Activated CD8-positive, alpha-beta T cell treated with anti-CD3 and anti-CD28 coated beads for 36 hours (primary cell): Measurements from ENCODE around the gene S100A16. TPM values are rescaled to one million over a fixed set of nuclear protein-coding genes. Genes with fewer than 3 reads are reported as not detected.

ENCODE experiments used
- ATAC-seq: fragments of 200-7000 bp; cut with Tn5 transposase; one replicate; pipeline ENCODE4 v1.10.0; 2021; ENCODE audit warnings: mild to moderate bottlenecking, moderate library complexity
- CTCF ChIA-PET: fragments of 350-600 bp; sonication (Branson Sonifier 250); formaldehyde crosslinking; loops from one replicate; lab custom pipeline; 2021; ENCODE audit warnings: antibody characterized with exemption; lab: Charles Lee
- POLR2A ChIA-PET: fragments of 350-600 bp; sonication (Branson Sonifier 250); formaldehyde crosslinking; loops from one replicate; lab custom pipeline; 2021; ENCODE audit warnings: antibody characterized with exemption; lab: Charles Lee
- DNase-seq: peaks from one replicate; pipeline ENCODE4 v3.0.0-alpha.2; 2020
- H3K27ac Mint-ChIP-seq: one replicate; pipeline ENCODE4 v1.8.0; 2021; ENCODE audit warnings: mild to moderate bottlenecking, mixed read lengths
- H3K27me3 Mint-ChIP-seq: one replicate; pipeline ENCODE4 v1.8.0; 2021; ENCODE audit warnings: mixed read lengths
- H3K36me3 Mint-ChIP-seq: one replicate; pipeline ENCODE4 v1.8.0; 2021; ENCODE audit warnings: low read depth, mixed read lengths
- H3K4me1 Mint-ChIP-seq: one replicate; pipeline ENCODE4 v1.8.0; 2021; ENCODE audit warnings: low read depth, mixed read lengths
- H3K4me3 Mint-ChIP-seq: one replicate; pipeline ENCODE4 v1.8.0; 2021; ENCODE audit warnings: mild to moderate bottlenecking, moderate library complexity, mixed read lengths
- H3K9me3 Mint-ChIP-seq: one replicate; pipeline ENCODE4 v1.8.0; 2021; ENCODE audit warnings: mixed read lengths
- intact Hi-C: fragments of 100-400 bp; cut with micrococcal nuclease; formaldehyde crosslinking; loops from one replicate; pipeline ENCODE4 v1.10.0; 2022
- total RNA-seq, 2 experiments: library from RNA; stranded (reverse); gene quantifications; one replicate each; pipeline ENCODE4 v1.2.3, GENCODE V29; 2021
- TF ChIP-seq, protein P1 (sequence below): fragments of 200-600 bp; IDR thresholded peaks from one replicate; pipeline ENCODE4 v1.8.0; 2022; ENCODE audit warnings: antibody characterized with exemption, mild to moderate bottlenecking

Gene S100A16
- total RNA-seq, 2 experiments from 2014 or later: not detected

DNA sequence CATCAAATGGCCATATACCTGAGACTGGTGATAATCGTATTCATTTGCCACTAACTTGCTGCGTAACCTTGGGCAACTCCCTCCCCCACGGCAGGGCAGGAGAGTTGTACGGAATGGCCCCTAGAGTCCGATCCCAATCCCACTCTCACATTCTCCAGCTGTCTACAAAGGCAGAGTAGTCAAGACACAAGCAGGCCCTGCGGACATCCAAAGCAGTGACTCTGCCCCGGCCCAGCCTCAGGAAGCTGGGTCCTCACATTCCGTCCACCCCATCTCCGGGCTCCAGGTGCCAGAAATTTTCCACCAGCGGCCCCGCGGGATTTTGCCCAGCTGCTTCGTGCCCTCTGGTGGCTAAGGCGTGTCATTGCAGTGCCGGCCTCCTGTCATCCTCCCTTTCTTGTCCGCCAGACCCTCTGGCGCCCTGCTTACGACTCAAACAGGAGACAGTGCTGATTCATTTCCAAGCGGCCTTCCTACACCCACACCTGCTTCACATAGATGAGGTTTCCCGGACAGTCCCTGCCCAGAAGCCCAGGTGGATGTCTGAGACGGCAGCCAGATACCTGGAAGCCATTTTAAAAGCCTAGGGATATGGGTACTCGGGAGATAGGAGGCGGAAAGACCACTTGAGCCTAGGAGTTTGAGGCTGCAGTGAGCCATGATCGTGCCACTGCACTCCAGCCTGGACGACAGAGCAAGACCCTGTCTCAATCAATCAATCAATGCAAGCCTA is 44.4 kb downstream of the S100A16 start:
- CTCF ChIA-PET: interaction anchor here (0.7 to 7.7 kb wide), 32 partner anchors 9 to 103 kb away, joined by 3 to 191 read pairs (median 4); partner anchors contain the start of genes CHTOP, ILF2, S100A14 and S100A4
- H3K27me3 Mint-ChIP-seq: no peaks in the 10 kb centered on the region
- H3K9me3 Mint-ChIP-seq: no peaks in the 10 kb centered on the region
- H3K4me3 Mint-ChIP-seq: peak overlapping the region; percentile 29
- DNase-seq: peak; percentile 90
- ATAC-seq: peak; percentile 32
- TF ChIP-seq, protein P1, sequence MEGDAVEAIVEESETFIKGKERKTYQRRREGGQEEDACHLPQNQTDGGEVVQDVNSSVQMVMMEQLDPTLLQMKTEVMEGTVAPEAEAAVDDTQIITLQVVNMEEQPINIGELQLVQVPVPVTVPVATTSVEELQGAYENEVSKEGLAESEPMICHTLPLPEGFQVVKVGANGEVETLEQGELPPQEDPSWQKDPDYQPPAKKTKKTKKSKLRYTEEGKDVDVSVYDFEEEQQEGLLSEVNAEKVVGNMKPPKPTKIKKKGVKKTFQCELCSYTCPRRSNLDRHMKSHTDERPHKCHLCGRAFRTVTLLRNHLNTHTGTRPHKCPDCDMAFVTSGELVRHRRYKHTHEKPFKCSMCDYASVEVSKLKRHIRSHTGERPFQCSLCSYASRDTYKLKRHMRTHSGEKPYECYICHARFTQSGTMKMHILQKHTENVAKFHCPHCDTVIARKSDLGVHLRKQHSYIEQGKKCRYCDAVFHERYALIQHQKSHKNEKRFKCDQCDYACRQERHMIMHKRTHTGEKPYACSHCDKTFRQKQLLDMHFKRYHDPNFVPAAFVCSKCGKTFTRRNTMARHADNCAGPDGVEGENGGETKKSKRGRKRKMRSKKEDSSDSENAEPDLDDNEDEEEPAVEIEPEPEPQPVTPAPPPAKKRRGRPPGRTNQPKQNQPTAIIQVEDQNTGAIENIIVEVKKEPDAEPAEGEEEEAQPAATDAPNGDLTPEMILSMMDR: peak; percentile 99
- POLR2A ChIA-PET: interaction anchor here (0.8 to 6.3 kb wide), 7 partner anchors 9 to 56 kb away, joined by 3 to 80 read pairs (median 3); partner anchors contain the start of genes S100A4 and S100A6
- intact Hi-C loops: loop anchor here (2.0 kb wide), 1 partner anchor 36 kb away; no protein-coding TSS in a partner anchor
- H3K36me3 Mint-ChIP-seq: no peaks in the 10 kb centered on the region
- H3K27ac Mint-ChIP-seq: peak overlapping the region; percentile 63
- H3K4me1 Mint-ChIP-seq: peaks cover 55% of the 10 kb centered on the region

DNA sequence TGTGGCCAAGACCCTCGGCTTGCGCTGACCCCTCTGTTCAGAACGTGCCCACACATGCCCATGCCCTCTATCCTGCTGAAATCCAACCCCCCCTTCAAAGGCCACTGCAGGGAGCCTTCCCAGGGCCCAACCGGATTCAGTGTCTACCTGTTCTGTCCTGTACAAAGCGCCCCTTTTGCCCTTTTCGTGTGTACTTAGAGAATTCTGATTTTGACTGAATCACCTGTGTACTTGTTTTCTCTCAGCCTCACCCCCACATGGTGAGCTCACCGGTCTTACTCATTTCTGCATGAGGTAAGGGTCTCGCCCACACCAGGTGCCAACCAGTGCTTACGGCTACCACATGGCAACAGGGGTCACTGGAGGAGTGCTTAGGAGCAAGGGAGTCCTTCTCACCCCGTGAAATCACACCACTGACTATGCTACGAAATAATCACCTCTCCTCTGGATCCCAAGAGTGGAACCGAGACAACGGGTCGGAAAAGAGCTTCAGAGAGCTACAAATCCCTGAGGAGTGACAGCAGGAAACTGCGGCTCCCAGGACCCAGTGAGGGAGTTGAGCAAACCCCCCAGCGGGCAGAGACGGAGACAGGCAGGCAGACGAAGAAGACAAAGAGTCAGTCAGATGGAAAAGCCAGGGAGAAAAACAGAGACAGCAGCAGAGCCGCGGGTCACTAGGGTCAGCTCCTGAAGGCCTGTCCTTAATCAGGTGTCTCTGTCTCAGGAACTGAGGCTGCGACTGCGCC is 45.1 kb downstream of the S100A16 start:
- intact Hi-C loops: loop anchor here (2.0 kb wide), 1 partner anchor 35 kb away; no protein-coding TSS in a partner anchor
- ChIA-PET CTCF (interaction anchor here (0.7 to 7.7 kb wide), 30 partner anchors 9 to 104 kb away, joined by 3 to 191 read pairs (median 4); partner anchors contain the start of genes CHTOP, ILF2, S100A14 and S100A4), POLR2A (interaction anchor here (0.8 to 6.3 kb wide), 7 partner anchors 8 to 56 kb away, joined by 3 to 80 read pairs (median 3); partner anchors contain the start of genes S100A4 and S100A6)
- H3K27ac Mint-ChIP-seq: peak overlapping the region; percentile 37
- peak; percentile 25 for ATAC-seq
- peak; percentile 86 for DNase-seq
- H3K9me3 Mint-ChIP-seq: no peaks in the 10 kb centered on the region
- no peak overlapping the region for H3K4me3 Mint-ChIP-seq
- TF ChIP-seq, protein P1: no peak
- H3K36me3 Mint-ChIP-seq: no peaks in the 10 kb centered on the region
- no peaks in the 10 kb centered on the region for H3K27me3 Mint-ChIP-seq
- H3K4me1 Mint-ChIP-seq: peaks cover 48% of the 10 kb centered on the region

DNA sequence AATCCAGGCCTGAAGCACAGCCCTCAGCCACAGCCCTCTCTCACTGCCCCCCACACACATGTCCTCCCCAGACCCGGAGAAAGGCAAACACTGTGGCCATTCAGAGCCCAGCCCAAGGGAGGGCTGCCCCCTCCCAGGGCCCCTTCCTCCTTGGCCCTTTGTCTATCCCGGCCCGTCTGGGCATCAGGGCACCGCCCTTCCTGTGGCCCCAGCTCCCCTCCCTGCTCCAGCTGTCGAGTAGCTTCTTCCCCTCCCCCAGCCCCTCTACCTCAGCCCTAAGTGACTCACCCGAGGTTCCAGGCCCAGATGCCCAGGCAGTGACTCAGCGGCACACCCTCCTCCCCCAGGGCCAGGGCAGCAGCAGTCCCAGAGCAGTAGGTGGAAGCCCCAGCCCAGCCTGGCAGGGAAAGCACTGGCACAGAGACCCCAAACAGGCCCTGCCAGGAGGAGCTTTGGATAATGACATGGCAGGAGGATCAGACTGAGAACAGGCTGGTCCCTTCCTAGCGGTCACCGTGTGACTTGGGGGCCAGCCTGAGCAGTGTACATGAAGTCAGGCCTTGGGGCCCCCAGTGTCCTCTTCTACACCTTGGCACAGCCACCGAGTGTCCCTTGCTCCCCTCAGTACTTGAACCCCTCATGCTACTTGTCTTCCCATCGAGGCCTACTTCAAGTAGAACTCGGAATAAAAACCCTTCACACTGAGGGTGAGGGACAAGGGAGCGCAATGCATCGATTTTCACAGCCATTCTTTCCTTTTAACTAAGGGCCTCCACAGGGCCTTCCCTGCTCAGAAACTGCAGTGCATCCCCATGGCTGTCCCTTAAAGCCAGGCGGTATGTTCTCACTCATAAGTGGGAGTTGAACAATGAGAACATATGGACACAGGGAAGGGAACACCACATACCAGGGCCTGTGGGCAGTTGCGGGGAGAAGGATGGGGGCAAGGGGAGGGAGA is 46.2 kb downstream of the S100A16 start:
- ChIA-PET CTCF (interaction anchor here (0.8 to 7.1 kb wide), 8 partner anchors 9 to 56 kb away, joined by 3 to 49 read pairs (median 6); partner anchors contain the start of genes S100A4 and S100A6), POLR2A (interaction anchor here (1.0 to 1.8 kb wide), 8 partner anchors 22 to 101 kb away, joined by 3 to 9 read pairs (median 6); partner anchors contain the start of genes CHTOP, S100A4, S100A5 and S100A6)
- intact Hi-C loops: loop anchor here (1.0 kb wide), 1 partner anchor 55 kb away; no protein-coding TSS in a partner anchor
- Mint-ChIP-seq H3K27me3 (no peaks in the 10 kb centered on the region), H3K9me3 (no peaks in the 10 kb centered on the region), H3K36me3 (no peaks in the 10 kb centered on the region), H3K4me1 (peaks cover 38% of the 10 kb centered on the region), H3K4me3 (no peak overlapping the region), H3K27ac (peak overlapping the region; percentile 84)
- TF ChIP-seq, protein P1: no peak
- DNase-seq (peak; percentile 95), ATAC-seq (peak; percentile 87)
